Activated CD8-positive, alpha-beta memory T cell treated with anti-CD3 and anti-CD28 coated beads, Interleukin-2, amount 50 U/mL, for 4 hours (primary cell): Measurements from ENCODE around the gene GPATCH2.

ENCODE experiments used
- DNase-seq: peaks from one replicate; pipeline ENCODE4 v3.0.0-alpha.2; 2020

GPATCH2 gene

GRCh38 chr1:217577336-217577735 is 53.6 kb downstream of the GPATCH2 start:
- no peak for DNase-seq

- no peak for DNase-seq
Observed at GRCh38 chr1:217574265-217574949, 56.5 kb downstream of the GPATCH2 start.

GRCh38 chr1:217569021-217569420 is 61.9 kb downstream of the GPATCH2 start:
- DNase-seq: no peak

- DNase-seq: no peak
Observed at GRCh38 chr1:217568200-217568599, 62.7 kb downstream of the GPATCH2 start.

GRCh38 chr1:217564833-217565232 is 66.1 kb downstream of the GPATCH2 start:
- no peak for DNase-seq

- DNase-seq: no peak
Observed at GRCh38 chr1:217564207-217564606, 66.7 kb downstream of the GPATCH2 start.

- no peak for DNase-seq
Observed at GRCh38 chr1:217563179-217563578, 67.7 kb downstream of the GPATCH2 start.

- DNase-seq: no peak
Observed at GRCh38 chr1:217562229-217562878, 68.5 kb downstream of the GPATCH2 start.

GRCh38 chr1:217561446-217561845 is 69.4 kb downstream of the GPATCH2 start:
- DNase-seq: no peak

GRCh38 chr1:217554849-217555248 is 76.0 kb downstream of the GPATCH2 start:
- DNase-seq: no peak

- no peak for DNase-seq
Observed at GRCh38 chr1:217553949-217554509, 76.9 kb downstream of the GPATCH2 start.

- DNase-seq: no peak
Observed at GRCh38 chr1:217552339-217552951, 78.4 kb downstream of the GPATCH2 start.

- DNase-seq: no peak
Observed at GRCh38 chr1:217542837-217543236, 88.1 kb downstream of the GPATCH2 start.

- no peak for DNase-seq
Observed at GRCh38 chr1:217542136-217542777, 88.6 kb downstream of the GPATCH2 start.

GRCh38 chr1:217540321-217540720 is 90.6 kb downstream of the GPATCH2 start:
- DNase-seq: no peak

- DNase-seq: no peak
Observed at GRCh38 chr1:217539510-217539909, 91.4 kb downstream of the GPATCH2 start.

GRCh38 chr1:217535601-217536377 is 95.1 kb downstream of the GPATCH2 start:
- DNase-seq: no peak

GRCh38 chr1:217534566-217534965 is 96.3 kb downstream of the GPATCH2 start:
- no peak for DNase-seq

GRCh38 chr1:217528271-217528670 is 102.6 kb downstream of the GPATCH2 start:
- DNase-seq: no peak

- DNase-seq: no peak
Observed at GRCh38 chr1:217527151-217527550, 103.7 kb downstream of the GPATCH2 start.

- no peak for DNase-seq
Observed at GRCh38 chr1:217526636-217527035, 104.3 kb downstream of the GPATCH2 start.

GRCh38 chr1:217525773-217526490 is 105.0 kb downstream of the GPATCH2 start:
- no peak for DNase-seq
